H1 (cell line): ENCODE measurements around the gene DTD1.

Source experiments
- BRCA1 ChIP-seq: IDR thresholded peaks from 2 replicates; pipeline ENCODE4 v1.6.1; 2012; ENCODE audit warnings: low read depth, low read length, improper control_type of control experiment
- CBX5 ChIP-seq: fragments of 300-800, 300-1000 bp; sonication (generic); IDR thresholded peaks from 2 replicates; pipeline ENCODE4 v1.7.1; 2016; ENCODE audit warnings: antibody characterized with exemption, low read length, low read depth
- CHD2 ChIP-seq: IDR thresholded peaks from 2 replicates; pipeline ENCODE4 v1.6.1; 2012; ENCODE audit warnings: low read length, improper control_type of control experiment
- CREB1 ChIP-seq: IDR thresholded peaks from 2 replicates; pipeline ENCODE4 v1.6.1; 2012; ENCODE audit warnings: inconsistent platforms
- EP300 ChIP-seq, 2 experiments: IDR thresholded peaks; 1 replicate in 1 of 2; 2 replicates in 1 of 2; pipeline ENCODE4 v1.6.1; 2011 to 2012; ENCODE audit warnings: low read depth in 2 of 2, low read length in 2 of 2, mild to moderate bottlenecking in 2 of 2, borderline replicate concordance in 1 of 2, inconsistent platforms in 1 of 2, moderate library complexity in 1 of 2
- GTF2F1 ChIP-seq: IDR thresholded peaks from 2 replicates; pipeline ENCODE4 v1.6.1; 2012; ENCODE audit warnings: low read depth, low read length, improper control_type of control experiment, borderline replicate concordance
- JUN ChIP-seq: IDR thresholded peaks from 2 replicates; pipeline ENCODE4 v1.6.1; 2011; ENCODE audit warnings: low read depth, mild to moderate bottlenecking, improper control_type of control experiment, low read length
- KDM1A ChIP-seq: fragments of 200-600, 300-600 bp; sonication (generic); IDR thresholded peaks from 2 replicates; pipeline ENCODE4 v1.7.1; 2016; ENCODE audit warnings: mild to moderate bottlenecking, low read length, borderline replicate concordance
- POLR2A ChIP-seq, 2 experiments: IDR thresholded peaks; 1 replicate in 1 of 2; 2 replicates in 1 of 2; pipeline ENCODE4 v1.6.1; 2011; ENCODE audit warnings: low read depth in 2 of 2, low read length in 2 of 2, mild to moderate bottlenecking in 2 of 2; ENCODE audit errors: control extremely low read depth in 1 of 2
- POLR2AphosphoS5 ChIP-seq: IDR thresholded peaks from 2 replicates; pipeline ENCODE4 v1.6.1; 2011; ENCODE audit warnings: low read depth, low read length
- RAD21 ChIP-seq, 2 experiments: IDR thresholded peaks in 1 of 2; conservative IDR thresholded peaks in 1 of 2; 2 replicates each; pipeline ENCODE4 v1.6.1; 2011; ENCODE audit warnings: low read depth in 2 of 2, low read length in 2 of 2, improper control_type of control experiment in 1 of 2, inconsistent platforms in 1 of 2, mild to moderate bottlenecking in 1 of 2, moderate library complexity in 1 of 2
- TAF7 ChIP-seq: optimal IDR thresholded peaks from 2 replicates; pipeline ENCODE3; 2011; ENCODE audit warnings: low read depth, mild to moderate bottlenecking, inconsistent platforms, low read length, moderate library complexity, borderline replicate concordance
- TCF12 ChIP-seq: IDR thresholded peaks from 2 replicates; pipeline ENCODE4 v1.6.1; 2011; ENCODE audit warnings: low read depth, mild to moderate bottlenecking, low read length
- TF ChIP-seq, protein P1 (sequence below), 3 experiments: IDR thresholded peaks; 1 replicate in 2 of 3; 2 replicates in 1 of 3; pipeline versions ENCODE4 v1.5.1 to v1.6.1; 2011; ENCODE audit warnings: low read length in 3 of 3, mild to moderate bottlenecking in 3 of 3, inconsistent platforms in 2 of 3, low read depth in 1 of 3, moderate library complexity in 1 of 3; ENCODE audit not compliant: insufficient read depth in 1 of 3; ENCODE audit errors: control extremely low read depth in 1 of 3

DNA sequence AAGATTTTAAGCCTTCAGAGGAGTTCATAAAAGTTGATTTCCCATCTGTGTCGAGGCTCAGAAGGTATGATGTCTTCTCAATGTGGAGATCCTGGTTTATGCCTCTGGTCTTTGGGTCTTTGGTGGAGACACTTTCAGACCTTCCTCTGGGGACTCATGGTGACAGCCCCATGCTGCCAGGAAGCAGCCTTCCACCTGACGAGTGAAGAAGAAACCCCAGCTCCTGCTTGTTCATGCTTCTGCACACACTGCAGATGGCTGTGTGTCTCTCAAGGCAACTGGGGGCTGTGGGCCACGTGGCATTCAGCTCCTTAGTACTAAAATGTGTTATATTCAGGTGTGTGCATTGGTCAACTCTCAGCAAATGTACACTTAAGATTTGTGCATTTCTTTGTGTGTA lies 220.9 kb downstream of the DTD1 start:
- TF ChIP-seq TAF7 (no peak), JUN (no peak), TCF12 (no peak), POLR2A (IDR thresholded peaks at IDR 0.05; ENCODE audit: control extremely low read depth in 1 of 2, low read depth in 2 of 2, low read length in 2 of 2) (no peak), CBX5 (no peak), CHD2 (no peak), KDM1A (no peak), CREB1 (no peak), BRCA1 (no peak), EP300 (IDR thresholded peaks at IDR 0.05; ENCODE audit: borderline replicate concordance in 1 of 2, low read depth in 2 of 2, low read length in 2 of 2) (no peak), GTF2F1 (no peak), RAD21 (IDR thresholded peaks at IDR 0.05 in 1 of 2, conservative IDR thresholded peaks at IDR 0.05 in 1 of 2; ENCODE audit: low read depth in 2 of 2, low read length in 2 of 2) (no peak), POLR2AphosphoS5 (no peak)
- TF ChIP-seq, protein P1, sequence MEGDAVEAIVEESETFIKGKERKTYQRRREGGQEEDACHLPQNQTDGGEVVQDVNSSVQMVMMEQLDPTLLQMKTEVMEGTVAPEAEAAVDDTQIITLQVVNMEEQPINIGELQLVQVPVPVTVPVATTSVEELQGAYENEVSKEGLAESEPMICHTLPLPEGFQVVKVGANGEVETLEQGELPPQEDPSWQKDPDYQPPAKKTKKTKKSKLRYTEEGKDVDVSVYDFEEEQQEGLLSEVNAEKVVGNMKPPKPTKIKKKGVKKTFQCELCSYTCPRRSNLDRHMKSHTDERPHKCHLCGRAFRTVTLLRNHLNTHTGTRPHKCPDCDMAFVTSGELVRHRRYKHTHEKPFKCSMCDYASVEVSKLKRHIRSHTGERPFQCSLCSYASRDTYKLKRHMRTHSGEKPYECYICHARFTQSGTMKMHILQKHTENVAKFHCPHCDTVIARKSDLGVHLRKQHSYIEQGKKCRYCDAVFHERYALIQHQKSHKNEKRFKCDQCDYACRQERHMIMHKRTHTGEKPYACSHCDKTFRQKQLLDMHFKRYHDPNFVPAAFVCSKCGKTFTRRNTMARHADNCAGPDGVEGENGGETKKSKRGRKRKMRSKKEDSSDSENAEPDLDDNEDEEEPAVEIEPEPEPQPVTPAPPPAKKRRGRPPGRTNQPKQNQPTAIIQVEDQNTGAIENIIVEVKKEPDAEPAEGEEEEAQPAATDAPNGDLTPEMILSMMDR (IDR thresholded peaks at IDR 0.05; ENCODE audit: control extremely low read depth in 1 of 3, insufficient read depth in 1 of 3, low read depth in 1 of 3, low read length in 3 of 3): no peak
